NOMO-1 (cell line): Measurements from ENCODE around the gene KCNH1.

Experiments used
- DNase-seq, 2 experiments: peaks; one replicate each; lab custom pipeline; 2025; ENCODE audit not compliant: unreplicated experiment in 2 of 2; lab: John Stamatoyannopoulos, UW

Gene KCNH1

GRCh38 chr1:210731193-210731592, 402.8 kb downstream of the KCNH1 start:
- DNase-seq: peak; percentile 10 to 19

- no peak for DNase-seq
Observed at GRCh38 chr1:210730023-210730422, 403.9 kb downstream of the KCNH1 start.

GRCh38 chr1:210728437-210729149, 405.4 kb downstream of the KCNH1 start:
- no peak for DNase-seq

- no peak for DNase-seq
Observed at GRCh38 chr1:210727709-210728108, 406.2 kb downstream of the KCNH1 start.

- DNase-seq: peak in 1 of 2 experiments; percentile 7
Observed at GRCh38 chr1:210726621-210727020, 407.3 kb downstream of the KCNH1 start.

- DNase-seq: no peak
Observed at GRCh38 chr1:210724768-210725167, 409.2 kb downstream of the KCNH1 start.

GRCh38 chr1:210723646-210724045, 410.3 kb downstream of the KCNH1 start:
- no peak for DNase-seq

GRCh38 chr1:210722410-210723081, 411.4 kb downstream of the KCNH1 start:
- no peak for DNase-seq

- DNase-seq: no peak
Observed at GRCh38 chr1:210715072-210715471, 418.9 kb downstream of the KCNH1 start.

- no peak for DNase-seq
Observed at GRCh38 chr1:210711825-210712612, 421.9 kb downstream of the KCNH1 start.

GRCh38 chr1:210709701-210710100, 424.2 kb downstream of the KCNH1 start:
- DNase-seq: no peak

- no peak for DNase-seq
Observed at GRCh38 chr1:210707300-210708240, 426.4 kb downstream of the KCNH1 start.

GRCh38 chr1:210706246-210706645, 427.7 kb downstream of the KCNH1 start:
- DNase-seq: no peak

GRCh38 chr1:210705086-210705485, 428.9 kb downstream of the KCNH1 start:
- DNase-seq: no peak

- DNase-seq: no peak
Observed at GRCh38 chr1:210703593-210703992, 430.4 kb downstream of the KCNH1 start.

- no peak for DNase-seq
Observed at GRCh38 chr1:210702506-210702905, 431.4 kb downstream of the KCNH1 start.

GRCh38 chr1:210700511-210700910, 433.4 kb downstream of the KCNH1 start:
- no peak for DNase-seq

GRCh38 chr1:210700083-210700482, 433.9 kb downstream of the KCNH1 start:
- DNase-seq: no peak

GRCh38 chr1:210698661-210699060, 435.3 kb downstream of the KCNH1 start:
- DNase-seq: no peak

- DNase-seq: no peak
Observed at GRCh38 chr1:210697185-210697584, 436.8 kb downstream of the KCNH1 start.
